HL-60 (cell line): Measurements from ENCODE around the gene OPRL1.

Source experiments
- CTCF ChIP-seq: IDR thresholded peaks from one replicate; pipeline ENCODE4 v1.5.1; 2011; ENCODE audit warnings: low read length, control low read depth, inconsistent platforms; ENCODE audit not compliant: insufficient read depth
- GABPA ChIP-seq: IDR thresholded peaks from 2 replicates; pipeline ENCODE4 v1.6.1; 2012; ENCODE audit warnings: low read depth
- POLR2AphosphoS5 ChIP-seq: IDR thresholded peaks from 2 replicates; pipeline ENCODE4 v1.6.1; 2012; ENCODE audit warnings: low read depth
- REST ChIP-seq: IDR thresholded peaks from 2 replicates; pipeline ENCODE4 v1.6.1; 2012; ENCODE audit warnings: low read depth; ENCODE audit not compliant: insufficient replicate concordance

GRCh38 chr20:64130876-64131275 is 51.0 kb downstream of the OPRL1 start:
- TF ChIP-seq CTCF: no peak
- no peak for TF ChIP-seq POLR2AphosphoS5
- no peak for TF ChIP-seq GABPA
- no peak for TF ChIP-seq REST
